NCI-H524 treated with DMSO at 0.1 percent for 48 hours (cell line): ENCODE data around the gene SECISBP2L.
A peak's percentile ranks its signal among the peaks of the same experiment; 100 is the strongest.
"Not testable (repeated sequence)": the region's sequence is repeated elsewhere in the genome, so short reads cannot be mapped to it uniquely, and the experiment has no call there.

ENCODE experiments used
- DNase-seq: peaks from one replicate; lab custom pipeline; 2025; lab: John Stamatoyannopoulos, UW

SECISBP2L gene

GRCh38 chr15:48999314-48999713 lies 46.9 kb downstream of the SECISBP2L start:
- DNase-seq: no peak

- no peak for DNase-seq
Measured at GRCh38 chr15:48996276-48996675, 50.0 kb downstream of the SECISBP2L start.

- no peak for DNase-seq
Measured at GRCh38 chr15:48993380-48993779, 52.9 kb downstream of the SECISBP2L start.

GRCh38 chr15:48992545-48992944 lies 53.7 kb downstream of the SECISBP2L start:
- DNase-seq: no peak

- no peak for DNase-seq
Measured at GRCh38 chr15:48992096-48992495, 54.1 kb downstream of the SECISBP2L start.

- DNase-seq: no peak
Measured at GRCh38 chr15:48989170-48989569, 57.1 kb downstream of the SECISBP2L start.

GRCh38 chr15:48987142-48987541 lies 59.1 kb downstream of the SECISBP2L start:
- DNase-seq: no peak

GRCh38 chr15:48986240-48986639 lies 60.0 kb downstream of the SECISBP2L start:
- no peak for DNase-seq

GRCh38 chr15:48985516-48985915 lies 60.7 kb downstream of the SECISBP2L start:
- DNase-seq: no peak

GRCh38 chr15:48984811-48985352 lies 61.4 kb downstream of the SECISBP2L start:
- no peak for DNase-seq

- DNase-seq: no peak
Measured at GRCh38 chr15:48984021-48984710, 62.1 kb downstream of the SECISBP2L start.

GRCh38 chr15:48983300-48983699 lies 62.9 kb downstream of the SECISBP2L start:
- DNase-seq: no peak

GRCh38 chr15:48981941-48982340 lies 64.3 kb downstream of the SECISBP2L start:
- no peak for DNase-seq

GRCh38 chr15:48978638-48979037 lies 67.6 kb downstream of the SECISBP2L start:
- no peak for DNase-seq

GRCh38 chr15:48976444-48977088 lies 69.7 kb downstream of the SECISBP2L start:
- DNase-seq: no peak

- DNase-seq: peak; percentile 30
Measured at GRCh38 chr15:48975472-48976419, 70.5 kb downstream of the SECISBP2L start.

- no peak for DNase-seq
Measured at GRCh38 chr15:48974882-48975281, 71.4 kb downstream of the SECISBP2L start.

GRCh38 chr15:48972750-48973503 lies 73.3 kb downstream of the SECISBP2L start:
- DNase-seq: no peak

GRCh38 chr15:48970926-48971325 lies 75.3 kb downstream of the SECISBP2L start:
- DNase-seq: not testable (repeated sequence)

- no peak for DNase-seq
Measured at GRCh38 chr15:48968066-48968465, 78.2 kb downstream of the SECISBP2L start.

GRCh38 chr15:48967336-48967735 lies 78.9 kb downstream of the SECISBP2L start:
- no peak for DNase-seq
